HCT116 (cell line): ENCODE data around the gene DCTN5. TPM values are rescaled to one million over a fixed set of nuclear protein-coding genes. Genes with fewer than 3 reads are reported as not detected.

Source experiments
- ATAC-seq: fragments of 200-7000 bp; cut with Tn5 transposase; 2 replicates; pipeline ENCODE4 v1.9.1; 2020; ENCODE audit warnings: mild to moderate bottlenecking, moderate library complexity
- BruUV-seq: library from RNA; stranded (reverse); fragments of 400-500 nt; replicated peaks from 2 replicates; lab custom pipeline; 2021; lab: Mats Ljungman, UMichigan
- CTCF ChIA-PET: fragments of 300-600 bp; sonication (Branson Sonifier 250); formaldehyde crosslinking; loops from one replicate; lab custom pipeline; 2021; ENCODE audit warnings: antibody characterized with exemption; lab: Charles Lee
- POLR2A ChIA-PET: fragments of 300-600, 350-600 bp; sonication (Branson Sonifier 250); formaldehyde crosslinking; loops from one replicate; lab custom pipeline; 2021; ENCODE audit warnings: antibody characterized with exemption; lab: Charles Lee
- RAD21 ChIA-PET, 2 experiments: fragments of 300-600 bp; sonication (Branson Sonifier 250); formaldehyde crosslinking; loops; one replicate each; lab custom pipeline; 2023; ENCODE audit warnings: low total read pairs in 2 of 2; ENCODE audit not compliant: uncharacterized antibody in 2 of 2, unreplicated experiment in 2 of 2, low non-redundant PET in 1 of 2; lab: Charles Lee
- DNase-seq: peaks from one replicate; pipeline ENCODE4 v3.0.0-alpha.2; 2010; ENCODE audit warnings: low read depth, low spot score
- H2AFZ ChIP-seq: fragments of 200-600 bp; shearing (Covaris generic), sonication (generic); 2 replicates; pipeline ENCODE4 v1.6.1; 2017; ENCODE audit warnings: low read depth, mixed run types, mixed read lengths, antibody characterized with exemption, low read length; ENCODE audit not compliant: poor library complexity, severe bottlenecking
- H3K27ac ChIP-seq: 2 replicates; pipeline ENCODE4 v1.5.1; 2012; ENCODE audit warnings: low read depth, low read length
- H3K27me3 ChIP-seq: fragments of 200-600 bp; sonication (generic); 2 replicates; pipeline ENCODE4 v1.6.1; 2016; ENCODE audit warnings: mixed run types, low read length, mixed read lengths; ENCODE audit not compliant: insufficient read depth
- H3K36me3 ChIP-seq, 2 experiments: fragments of 200-500 bp in 1 of 2; fragments of 200-600 bp in 1 of 2; sonication (Bioruptor generic) in 1 of 2; sonication (generic) in 1 of 2; 2 replicates each; pipeline versions ENCODE4 v1.5.1 to v1.6.1; 2014 to 2016; ENCODE audit warnings: low read length in 2 of 2, inconsistent platforms in 1 of 2, mixed read lengths in 1 of 2, mixed run types in 1 of 2; ENCODE audit not compliant: insufficient read depth in 2 of 2, control insufficient read depth in 1 of 2
- H3K4me1 ChIP-seq, 2 experiments: fragments of 200-600 bp in 1 of 2; sonication (generic) in 1 of 2; 2 replicates each; pipeline versions ENCODE4 v1.5.1 to v1.6.1; 2012 to 2017; ENCODE audit warnings: low read length in 2 of 2, inconsistent platforms in 1 of 2, mild to moderate bottlenecking in 1 of 2, mixed read lengths in 1 of 2, mixed run types in 1 of 2, moderate library complexity in 1 of 2; ENCODE audit not compliant: insufficient read depth in 2 of 2, control insufficient read depth in 1 of 2
- H3K4me2 ChIP-seq: fragments of 200-600 bp; sonication (generic); 2 replicates; pipeline ENCODE4 v1.6.1; 2017; ENCODE audit warnings: mixed run types, low read length, mixed read lengths
- H3K4me3 ChIP-seq, 2 experiments: fragments of 200-600 bp in 1 of 2; sonication (generic) in 1 of 2; replicated peaks in 1 of 2; 2 replicates each; pipeline ENCODE4 v1.5.1; 2011 to 2016; ENCODE audit warnings: low read length in 2 of 2, control low read depth in 1 of 2, low read depth in 1 of 2, mild to moderate bottlenecking in 1 of 2, mixed read lengths in 1 of 2, mixed run types in 1 of 2
- H3K79me2 ChIP-seq: fragments of 200-600 bp; sonication (generic); 2 replicates; pipeline ENCODE4 v1.6.1; 2017; ENCODE audit warnings: mild to moderate bottlenecking, mixed run types, low read length, moderate library complexity, mixed read lengths; ENCODE audit not compliant: insufficient read depth
- H3K9ac ChIP-seq: fragments of 200-600 bp; sonication (generic); 2 replicates; pipeline ENCODE4 v1.6.1; 2016; ENCODE audit warnings: low read length, mixed read lengths
- H3K9me2 ChIP-seq: fragments of 200-600 bp; sonication (generic), shearing (Covaris generic); 2 replicates; pipeline ENCODE4 v1.6.1; 2017; ENCODE audit warnings: mixed run types, mild to moderate bottlenecking, moderate library complexity; ENCODE audit not compliant: insufficient read depth
- H3K9me3 ChIP-seq, 2 experiments: fragments of 200-500 bp in 1 of 2; fragments of 200-600 bp in 1 of 2; sonication (Bioruptor generic) in 1 of 2; sonication (generic) in 1 of 2; 2 replicates each; pipeline ENCODE4 v1.6.1; 2014 to 2017; ENCODE audit warnings: low read length in 2 of 2, mixed read lengths in 2 of 2, inconsistent platforms in 1 of 2, low read depth in 1 of 2, mild to moderate bottlenecking in 1 of 2, mixed run types in 1 of 2, moderate library complexity in 1 of 2; ENCODE audit not compliant: control insufficient read depth in 1 of 2, insufficient read depth in 1 of 2
- H4K20me1 ChIP-seq: fragments of 200-600 bp; sonication (generic), shearing (Covaris generic); 2 replicates; pipeline ENCODE4 v1.6.1; 2017; ENCODE audit warnings: mixed run types, mild to moderate bottlenecking, moderate library complexity; ENCODE audit not compliant: insufficient read depth
- ATF3 ChIP-seq: IDR thresholded peaks from 2 replicates; pipeline ENCODE4 v1.6.1; 2012
- EGR1 ChIP-seq: IDR thresholded peaks from 2 replicates; pipeline ENCODE4 v1.6.1; 2012; ENCODE audit warnings: low read depth
- EZH2 ChIP-seq: fragments of 200-600 bp; sonication (generic); IDR thresholded peaks from 2 replicates; pipeline ENCODE4 v1.6.1; 2017; ENCODE audit warnings: antibody characterized with exemption, mixed run types
- EZH2phosphoT487 ChIP-seq: fragments of 200-600 bp; IDR thresholded peaks from 2 replicates; pipeline ENCODE4 v1.6.1; 2018; ENCODE audit warnings: antibody characterized with exemption, borderline replicate concordance
- JUND ChIP-seq: IDR thresholded peaks from 2 replicates; pipeline ENCODE4 v1.6.1; 2012
- MAX ChIP-seq: IDR thresholded peaks from 2 replicates; pipeline ENCODE4 v1.6.1; 2012
- POLR2AphosphoS5 ChIP-seq: IDR thresholded peaks from 2 replicates; pipeline ENCODE4 v1.6.1; 2011; ENCODE audit warnings: mild to moderate bottlenecking, low read depth, low read length, moderate library complexity
- REST ChIP-seq: IDR thresholded peaks from 2 replicates; pipeline ENCODE4 v1.6.1; 2012; ENCODE audit warnings: low read depth
- SIN3A ChIP-seq: IDR thresholded peaks from 2 replicates; pipeline ENCODE4 v1.6.1; 2012; ENCODE audit warnings: low read depth
- TCF7L2 ChIP-seq: IDR thresholded peaks from 2 replicates; pipeline ENCODE4 v1.7.0; 2011; ENCODE audit warnings: borderline replicate concordance, inconsistent platforms; ENCODE audit not compliant: insufficient read depth, insufficient read length; ENCODE audit errors: extremely low read depth
- YY1 ChIP-seq: IDR thresholded peaks from 2 replicates; pipeline ENCODE4 v1.6.1; 2011; ENCODE audit warnings: low read length, low read depth, moderate library complexity, mild to moderate bottlenecking; ENCODE audit not compliant: insufficient replicate concordance; ENCODE audit errors: extremely low read depth
- intact Hi-C: fragments of 100-400 bp; cut with micrococcal nuclease; formaldehyde crosslinking; loops from 2 replicates; pipeline ENCODE4 v1.10.0; 2022
- total RNA-seq: library from RNA; stranded (reverse); gene quantifications from one replicate; pipeline ENCODE4 v1.2.1, GENCODE V29; 2021; ENCODE audit not compliant: unreplicated experiment

The DCTN5 gene
- total RNA-seq, 1 experiment from 2014 or later = 42.9 TPM

- Histone ChIP-seq H3K9me2 (no peaks in the 10 kb centered on the region), H2AFZ (no peak overlapping the region), H3K4me3 (no peak overlapping the region), H3K4me2 (no peak overlapping the region), H3K9ac (no peak overlapping the region), H3K36me3 (peaks cover 45 to 57% of the 10 kb centered on the region in 2 experiments), H3K79me2 (peaks cover 28% of the 10 kb centered on the region), H3K27ac (no peak overlapping the region), H4K20me1 (no peaks in the 10 kb centered on the region), H3K27me3 (no peaks in the 10 kb centered on the region), H3K4me1 (peaks cover 0 to 5% of the 10 kb centered on the region in 2 experiments; a peak in 1 of 4 replicates), H3K9me3 (no peaks in the 10 kb centered on the region)
- ATAC-seq (no peak), DNase-seq (no peak)
- TF ChIP-seq EZH2 (no peak), POLR2AphosphoS5 (0 out of 2 replicates have a peak, but pooled peaks have one; percentile 20), EZH2phosphoT487 (no peak)
- ChIA-PET POLR2A (interaction anchor here (1.3 kb wide), 1 partner anchor 38 kb away, joined by 3 read pairs; no protein-coding TSS in a partner anchor), RAD21 (no interaction called here), CTCF (no interaction called here)
- BruUV-seq = TSS peak; percentile 54
- intact Hi-C loops = no loop called here
These were observed 48.3 kb downstream of the DCTN5 start for GRCh38 chr16:23689442-23690187.

- Histone ChIP-seq H3K9ac (no peak overlapping the region), H3K4me2 (no peak overlapping the region), H2AFZ (no peak overlapping the region), H3K4me3 (no peak overlapping the region), H3K27ac (no peak overlapping the region), H3K27me3 (no peaks in the 10 kb centered on the region), H3K9me2 (no peaks in the 10 kb centered on the region), H3K9me3 (no peaks in the 10 kb centered on the region), H3K79me2 (peaks cover 16% of the 10 kb centered on the region), H4K20me1 (no peaks in the 10 kb centered on the region), H3K4me1 (peaks cover 0 to 5% of the 10 kb centered on the region in 2 experiments; a peak in 1 of 4 replicates), H3K36me3 (peaks cover 35 to 47% of the 10 kb centered on the region in 2 experiments)
- intact Hi-C loops = no loop called here
- peak; percentile 33 for ATAC-seq
- POLR2A ChIA-PET = no interaction called here
- no TSS peak for BruUV-seq
- no peak for DNase-seq
- RAD21 ChIA-PET = no interaction called here
- CTCF ChIA-PET = no interaction called here
- TF ChIP-seq POLR2AphosphoS5 (no peak; the same call in 1 of the 2 replicates), EZH2 (no peak), TCF7L2 (no peak), EGR1 (no peak), ATF3 (no peak), YY1 (no peak), REST (no peak), JUND (no peak), MAX (no peak), SIN3A (no peak)
These were observed 49.7 kb downstream of the DCTN5 start for GRCh38 chr16:23690771-23691482.
